Neural progenitor cell (in vitro differentiated cells): Measurements from ENCODE around the gene SP7. TPM values are rescaled to one million over a fixed set of nuclear protein-coding genes. Genes with fewer than 3 reads are reported as not detected.
A peak's percentile ranks its signal among the peaks of the same experiment; 100 is the strongest.

Experiments used
- DNase-seq: peaks from one replicate; pipeline ENCODE4 v3.0.0-alpha.2; 2016; ENCODE audit warnings: low spot score
- H2AFZ ChIP-seq: fragments of 200-600 bp; sonication (generic); replicated peaks from 2 replicates; pipeline ENCODE4 v1.6.1; 2016; ENCODE audit warnings: antibody characterized with exemption
- H3F3A ChIP-seq: fragments of 200-600 bp; sonication (generic); 2 replicates; pipeline ENCODE4 v1.6.1; 2016; ENCODE audit warnings: antibody characterized with exemption, low read depth
- H3K27ac ChIP-seq: fragments of 200-600 bp; sonication (generic); 2 replicates; pipeline ENCODE4 v1.5.1; 2016; ENCODE audit warnings: mild to moderate bottlenecking
- H3K27me3 ChIP-seq: fragments of 200-600 bp; sonication (generic); 2 replicates; pipeline ENCODE4 v1.6.1; 2016; ENCODE audit warnings: mild to moderate bottlenecking, moderate library complexity
- H3K36me3 ChIP-seq: fragments of 200-600 bp; sonication (generic); 2 replicates; pipeline ENCODE4 v1.5.1; 2016
- H3K4me1 ChIP-seq: fragments of 200-600 bp; sonication (generic); 2 replicates; pipeline ENCODE4 v1.6.1; 2016; ENCODE audit warnings: mixed run types
- H3K4me2 ChIP-seq: fragments of 200-600 bp; sonication (generic); 2 replicates; pipeline ENCODE4 v1.6.1; 2016
- H3K4me3 ChIP-seq: fragments of 200-600 bp; sonication (generic); 2 replicates; pipeline ENCODE4 v1.5.1; 2016
- H3K79me2 ChIP-seq: fragments of 200-600 bp; sonication (generic); 2 replicates; pipeline ENCODE4 v1.6.1; 2016; ENCODE audit warnings: low read depth
- H3K9ac ChIP-seq: fragments of 200-600 bp; sonication (generic); 2 replicates; pipeline ENCODE4 v1.6.1; 2016
- H3K9me3 ChIP-seq: fragments of 200-600 bp; sonication (generic); 2 replicates; pipeline ENCODE4 v1.5.1; 2016; ENCODE audit warnings: low read depth
- H4K20me1 ChIP-seq: fragments of 200-600 bp; sonication (generic); 2 replicates; pipeline ENCODE4 v1.6.1; 2016; ENCODE audit warnings: low read depth
- H3K27ac Mint-ChIP-seq: 3 replicates; pipeline ENCODE4 v1.8.0; 2021; ENCODE audit warnings: mixed read lengths
- H3K27me3 Mint-ChIP-seq: 2 replicates; pipeline ENCODE4 v1.8.0; 2022; ENCODE audit warnings: low read depth, mild to moderate bottlenecking, inconsistent platforms, moderate library complexity, mixed read lengths; ENCODE audit not compliant: insufficient read depth
- H3K36me3 Mint-ChIP-seq: 3 replicates; pipeline ENCODE4 v1.8.0; 2021; ENCODE audit warnings: mixed read lengths
- H3K4me1 Mint-ChIP-seq: 3 replicates; pipeline ENCODE4 v1.8.0; 2021; ENCODE audit warnings: mixed read lengths
- H3K4me3 Mint-ChIP-seq: 3 replicates; pipeline ENCODE4 v1.8.0; 2021; ENCODE audit warnings: mild to moderate bottlenecking, moderate library complexity, mixed read lengths
- H3K9me3 Mint-ChIP-seq: 3 replicates; pipeline ENCODE4 v1.8.0; 2020; ENCODE audit warnings: mixed read lengths
- EZH2 ChIP-seq: fragments of 200-600 bp; sonication (generic); IDR thresholded peaks from 2 replicates; pipeline ENCODE4 v1.6.1; 2017; ENCODE audit warnings: antibody characterized with exemption, mild to moderate bottlenecking, moderate library complexity
- EZH2phosphoT487 ChIP-seq: fragments of 200-600 bp; sonication (generic); IDR thresholded peaks from 2 replicates; pipeline ENCODE4 v1.6.1; 2017; ENCODE audit warnings: antibody characterized with exemption
- total RNA-seq: library from RNA; depleted of rRNA; stranded (reverse); fragments of >200 nt; gene quantifications from 2 replicates; pipeline ENCODE4 v1.2.3, GENCODE V29; 2015; ENCODE audit warnings: low replicate concordance
- TF ChIP-seq, protein P1 (sequence below): fragments of 200-600 bp; sonication (generic); IDR thresholded peaks from 2 replicates; pipeline ENCODE4 v1.5.1; 2017; ENCODE audit warnings: antibody characterized with exemption, mild to moderate bottlenecking

The SP7 gene
- total RNA-seq, 1 donor from 2014 or later, result 0.90 TPM

DNA sequence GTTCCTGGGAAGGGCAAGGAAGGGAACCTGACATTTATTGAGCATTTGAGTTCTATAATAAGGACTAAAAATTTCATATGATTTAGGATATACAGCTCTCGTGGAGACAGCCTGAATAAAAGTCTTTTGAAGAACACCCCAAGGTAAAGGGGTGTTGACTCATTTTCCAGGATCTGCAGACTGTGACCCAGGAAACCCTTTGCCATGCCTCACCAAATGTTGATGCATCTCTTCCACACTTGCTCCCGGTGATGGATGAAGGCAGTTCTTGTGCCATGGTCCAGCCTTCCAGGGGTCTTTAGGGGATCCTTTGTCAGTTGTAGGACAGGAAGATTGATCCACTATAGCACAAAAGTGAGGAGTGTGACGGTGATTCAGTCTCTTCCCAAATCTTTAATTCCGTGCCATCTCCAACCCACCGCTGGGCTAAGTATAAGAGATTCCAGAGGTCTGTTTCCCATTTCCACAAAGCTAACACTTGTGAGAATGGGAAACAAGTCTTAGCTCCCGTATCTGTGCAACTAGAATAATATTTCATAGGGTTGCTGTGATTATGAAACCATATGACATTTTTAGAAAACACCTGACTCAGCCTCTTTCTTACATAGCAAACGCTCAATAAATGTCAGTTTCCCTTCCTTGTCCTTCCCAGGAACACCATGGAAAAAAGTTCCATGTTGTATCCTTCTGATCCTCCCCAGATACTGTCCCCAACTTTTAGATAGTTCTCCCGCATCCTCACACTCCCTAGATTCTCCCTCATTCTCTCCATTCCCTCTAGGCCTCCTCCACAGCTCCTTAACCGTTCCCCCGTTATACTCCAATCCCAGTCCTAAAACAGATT lies 15.6 kb downstream of the SP7 start:
- peaks cover 11% of the 10 kb centered on the region for H3K36me3 Mint-ChIP-seq
- no peaks in the 10 kb centered on the region for H3K27me3 Mint-ChIP-seq
- peak overlapping the region; percentile 96 for H3K4me3 Mint-ChIP-seq
- peaks cover 6% of the 10 kb centered on the region for H3K4me1 ChIP-seq
- no peak overlapping the region for H3K27ac ChIP-seq
- no peak for DNase-seq
- H3K9me3 Mint-ChIP-seq, result no peaks in the 10 kb centered on the region
- peak overlapping the region; percentile 77 for H3K4me2 ChIP-seq
- no peaks in the 10 kb centered on the region for H3K36me3 ChIP-seq
- peaks cover 12% of the 10 kb centered on the region for H3K79me2 ChIP-seq
- H3K4me3 ChIP-seq, result peak overlapping the region; percentile 85
- peaks cover 28% of the 10 kb centered on the region for H3F3A ChIP-seq
- peak overlapping the region; percentile 1 for H3K9ac ChIP-seq
- peaks cover 29% of the 10 kb centered on the region for H3K4me1 Mint-ChIP-seq
- peak overlapping the region; percentile 85 for H2AFZ ChIP-seq
- no peak for TF ChIP-seq EZH2
- TF ChIP-seq, protein P1, sequence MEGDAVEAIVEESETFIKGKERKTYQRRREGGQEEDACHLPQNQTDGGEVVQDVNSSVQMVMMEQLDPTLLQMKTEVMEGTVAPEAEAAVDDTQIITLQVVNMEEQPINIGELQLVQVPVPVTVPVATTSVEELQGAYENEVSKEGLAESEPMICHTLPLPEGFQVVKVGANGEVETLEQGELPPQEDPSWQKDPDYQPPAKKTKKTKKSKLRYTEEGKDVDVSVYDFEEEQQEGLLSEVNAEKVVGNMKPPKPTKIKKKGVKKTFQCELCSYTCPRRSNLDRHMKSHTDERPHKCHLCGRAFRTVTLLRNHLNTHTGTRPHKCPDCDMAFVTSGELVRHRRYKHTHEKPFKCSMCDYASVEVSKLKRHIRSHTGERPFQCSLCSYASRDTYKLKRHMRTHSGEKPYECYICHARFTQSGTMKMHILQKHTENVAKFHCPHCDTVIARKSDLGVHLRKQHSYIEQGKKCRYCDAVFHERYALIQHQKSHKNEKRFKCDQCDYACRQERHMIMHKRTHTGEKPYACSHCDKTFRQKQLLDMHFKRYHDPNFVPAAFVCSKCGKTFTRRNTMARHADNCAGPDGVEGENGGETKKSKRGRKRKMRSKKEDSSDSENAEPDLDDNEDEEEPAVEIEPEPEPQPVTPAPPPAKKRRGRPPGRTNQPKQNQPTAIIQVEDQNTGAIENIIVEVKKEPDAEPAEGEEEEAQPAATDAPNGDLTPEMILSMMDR, result no peak
- TF ChIP-seq EZH2phosphoT487, result no peak
- peaks cover 23% of the 10 kb centered on the region for H3K27me3 ChIP-seq
- peak overlapping the region; percentile 98 for H3K27ac Mint-ChIP-seq
- H3K9me3 ChIP-seq, result no peaks in the 10 kb centered on the region
- no peaks in the 10 kb centered on the region for H4K20me1 ChIP-seq

DNA sequence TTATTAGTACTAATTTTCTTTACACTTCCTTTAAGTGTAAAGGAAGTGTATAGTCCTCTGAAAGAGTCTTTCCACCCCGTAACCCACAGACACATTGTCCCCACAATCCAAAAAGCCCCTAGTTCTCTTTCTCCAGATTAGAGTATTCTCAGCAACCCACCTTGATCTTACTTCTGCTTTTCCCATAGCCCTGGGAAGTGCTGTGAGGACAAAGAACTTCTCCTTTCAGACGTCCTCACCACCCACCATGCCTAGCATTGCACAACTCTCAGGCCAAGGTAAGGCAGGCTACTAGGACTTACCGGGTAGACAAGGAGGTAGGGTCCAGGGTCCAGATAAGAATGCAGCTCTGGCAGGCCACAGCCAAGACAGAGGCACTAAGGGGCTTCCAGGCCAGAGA lies 22.2 kb downstream of the SP7 start:
- Mint-ChIP-seq H3K27ac (no peak overlapping the region), H3K9me3 (no peaks in the 10 kb centered on the region), H3K4me3 (no peak overlapping the region), H3K36me3 (peaks cover 29% of the 10 kb centered on the region), H3K4me1 (no peaks in the 10 kb centered on the region), H3K27me3 (no peaks in the 10 kb centered on the region)
- no peaks in the 10 kb centered on the region for H4K20me1 ChIP-seq
- H3K4me1 ChIP-seq, result no peaks in the 10 kb centered on the region
- TF ChIP-seq EZH2phosphoT487 (no peak), EZH2 (no peak)
- TF ChIP-seq, protein P1, result no peak
- H3K27ac ChIP-seq, result no peak overlapping the region
- DNase-seq, result no peak
- no peaks in the 10 kb centered on the region for H3K79me2 ChIP-seq
- H3K36me3 ChIP-seq, result no peaks in the 10 kb centered on the region
- no peak overlapping the region for H3K9ac ChIP-seq
- no peak overlapping the region for H3K4me3 ChIP-seq
- H2AFZ ChIP-seq, result no peak overlapping the region
- no peak overlapping the region for H3K4me2 ChIP-seq
- no peaks in the 10 kb centered on the region for H3F3A ChIP-seq
- H3K27me3 ChIP-seq, result no peaks in the 10 kb centered on the region
- no peaks in the 10 kb centered on the region for H3K9me3 ChIP-seq

DNA sequence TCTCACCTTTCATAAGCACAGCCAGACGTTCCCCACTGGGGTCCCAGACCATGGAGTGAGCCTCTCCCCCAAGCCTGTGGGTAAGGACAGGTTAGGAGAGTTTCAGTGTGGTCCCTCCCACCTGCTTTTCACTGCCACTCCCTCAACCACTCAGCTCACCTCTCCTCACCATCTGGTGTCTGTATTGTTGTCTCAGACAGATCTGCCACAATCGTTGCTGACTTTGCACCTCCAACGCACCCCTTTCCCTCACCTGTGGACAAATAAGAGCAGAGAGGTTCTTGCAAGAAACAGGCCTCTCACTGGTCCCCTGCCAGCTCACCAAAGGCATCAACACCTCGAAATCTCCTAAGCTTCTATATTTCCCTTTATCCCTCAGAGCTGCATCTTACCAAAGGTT lies 27.9 kb downstream of the SP7 start:
- H4K20me1 ChIP-seq, result no peaks in the 10 kb centered on the region
- Mint-ChIP-seq H3K27me3 (peaks cover 2% of the 10 kb centered on the region), H3K36me3 (peaks cover 30% of the 10 kb centered on the region), H3K4me1 (no peaks in the 10 kb centered on the region), H3K4me3 (no peak overlapping the region), H3K9me3 (no peaks in the 10 kb centered on the region), H3K27ac (no peak overlapping the region)
- no peaks in the 10 kb centered on the region for H3K9me3 ChIP-seq
- H3K4me1 ChIP-seq, result no peaks in the 10 kb centered on the region
- DNase-seq, result no peak
- H3K4me2 ChIP-seq, result no peak overlapping the region
- H3F3A ChIP-seq, result peaks cover 7% of the 10 kb centered on the region
- TF ChIP-seq EZH2 (no peak), EZH2phosphoT487 (no peak)
- TF ChIP-seq, protein P1, result no peak
- no peak overlapping the region for H3K4me3 ChIP-seq
- H3K36me3 ChIP-seq, result no peaks in the 10 kb centered on the region
- no peaks in the 10 kb centered on the region for H3K79me2 ChIP-seq
- no peak overlapping the region for H3K27ac ChIP-seq
- no peak overlapping the region for H3K9ac ChIP-seq
- no peak overlapping the region for H2AFZ ChIP-seq
- H3K27me3 ChIP-seq, result no peaks in the 10 kb centered on the region
